DMS 273 treated with DMSO at 0.1 percent for 48 hours (cell line): ENCODE data around the gene TTLL10.

Experiments
- DNase-seq: peaks from one replicate; lab custom pipeline; 2025; lab: John Stamatoyannopoulos, UW

Gene TTLL10

DNA sequence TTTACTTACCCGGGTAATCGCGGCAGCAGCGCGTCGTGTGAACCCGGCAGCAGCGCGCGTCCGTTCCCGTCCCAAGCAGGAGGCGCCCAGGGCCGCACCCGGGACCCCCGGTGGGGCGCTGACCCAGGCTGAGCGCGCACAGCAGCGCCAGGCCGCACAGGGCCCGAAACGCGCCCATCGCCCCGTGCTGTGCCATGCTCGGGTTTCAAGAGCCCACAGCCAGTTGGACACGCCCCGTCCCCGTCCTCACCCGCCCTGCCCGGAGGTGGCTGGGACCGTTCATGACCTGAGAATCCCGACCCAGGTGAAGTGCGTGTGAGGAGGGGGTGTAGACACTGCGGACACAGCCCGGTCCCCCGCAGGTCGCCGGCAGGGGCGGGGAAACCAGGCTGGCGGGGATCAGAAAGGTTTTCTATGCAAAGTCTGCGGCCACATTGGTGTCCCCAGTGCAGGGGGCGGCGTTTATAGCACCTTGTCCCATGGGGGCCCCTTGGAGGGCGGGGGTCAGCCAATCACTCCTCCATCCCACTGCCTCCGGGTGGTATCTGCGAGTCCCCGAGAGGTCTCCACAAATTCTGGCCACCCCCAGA, 32.8 kb downstream of the TTLL10 start, which contains the start of gene TNFRSF18:
TSS of gene TNFRSF18 (minus strand) at position 217 of the 590 bp plus-strand sequence. CDS start at position 196, 21 bp downstream.
- DNase-seq, result no peak

- DNase-seq, result no peak
Measured at GRCh38 chr1:1206966-1207531, 33.4 kb downstream of the TTLL10 start.

DNA sequence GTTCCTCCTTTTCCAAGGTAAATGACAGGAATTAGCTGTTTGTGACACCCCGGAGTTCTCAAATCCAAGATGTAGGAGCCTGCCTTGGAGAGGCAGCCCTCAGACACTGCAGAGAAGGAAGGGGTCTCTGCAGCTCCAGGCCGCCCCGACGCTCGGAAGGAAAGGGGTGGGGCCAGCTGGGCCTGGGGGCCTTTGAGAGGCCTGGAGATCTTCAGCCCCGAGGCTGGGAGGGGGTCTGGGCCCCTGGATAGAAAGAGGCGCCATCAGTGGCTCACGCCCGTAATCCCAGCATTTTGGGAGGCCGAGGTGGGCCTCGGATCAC, 33.9 kb downstream of the TTLL10 start:
- no peak for DNase-seq

- no peak for DNase-seq
Measured at GRCh38 chr1:1208713-1209433, 35.2 kb downstream of the TTLL10 start.

- DNase-seq, result no peak
Measured at GRCh38 chr1:1210726-1211540, 37.3 kb downstream of the TTLL10 start.

GRCh38 chr1:1211541-1212441, 38.1 kb downstream of the TTLL10 start:
- no peak for DNase-seq

DNA sequence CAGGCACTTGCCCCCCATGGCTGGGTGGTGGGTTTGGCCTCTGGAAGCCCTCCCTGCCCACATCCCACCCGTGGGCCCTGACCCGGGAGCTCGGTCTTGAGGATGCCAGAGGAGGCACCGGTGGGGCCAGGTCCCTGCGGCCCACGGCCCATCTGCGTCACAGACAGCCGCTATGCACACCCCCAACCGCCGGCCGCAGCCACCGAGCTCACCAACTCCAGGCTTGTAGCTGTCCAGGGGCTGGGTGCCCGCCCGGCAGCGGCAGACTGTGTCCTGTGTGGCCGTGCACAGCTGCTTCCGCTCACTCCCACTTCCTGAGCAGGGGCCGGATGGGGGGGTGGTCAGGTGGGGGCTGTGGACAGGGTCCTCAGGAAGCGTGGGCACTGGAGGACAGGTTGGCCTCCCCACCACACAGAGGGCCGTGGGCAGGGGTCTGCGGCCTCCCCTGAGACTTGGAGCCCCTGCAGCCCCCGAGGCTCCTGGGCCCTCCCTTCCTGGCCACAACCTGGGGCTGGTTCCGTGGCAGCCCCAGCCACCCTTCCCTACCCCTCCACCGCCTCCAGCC, 39.2 kb downstream of the TTLL10 start:
- DNase-seq, result no peak

- DNase-seq, result no peak
Measured at GRCh38 chr1:1213345-1214265, 39.9 kb downstream of the TTLL10 start, which contains the start of gene TNFRSF4. Gene TNFRSF4, minus strand, starts transcription at chr1:1214153. Its CDS starts 26 bp downstream, at chr1:1214127.

DNA sequence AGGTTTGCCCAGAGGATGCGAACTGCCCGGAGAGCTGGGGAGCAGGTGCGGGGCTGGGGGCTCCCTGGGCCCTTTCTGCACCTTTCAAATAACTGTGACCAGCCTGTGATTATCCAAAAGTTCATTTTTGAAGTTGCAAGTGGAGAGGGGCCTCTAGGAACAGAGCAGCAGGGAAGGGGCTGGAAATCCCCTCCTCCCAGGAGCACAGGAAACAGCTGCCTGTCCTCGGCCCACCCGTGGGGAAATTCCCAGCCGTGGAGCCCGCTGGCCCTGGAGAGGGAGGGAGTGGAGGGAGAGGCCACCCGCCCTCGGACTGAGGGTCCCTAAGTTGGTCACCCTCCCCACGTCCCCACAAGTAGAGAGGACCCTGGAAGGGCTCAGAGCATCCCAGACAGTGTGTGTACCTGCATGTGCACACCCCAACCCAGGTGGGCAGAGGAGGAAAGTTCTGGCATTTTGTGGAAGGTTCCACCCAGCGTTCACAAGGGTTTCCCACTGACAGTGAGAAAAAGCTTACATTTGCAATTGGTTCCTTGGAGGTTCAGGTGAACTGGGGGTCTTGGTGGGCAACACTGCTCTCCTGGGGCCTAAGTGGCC, 41.5 kb downstream of the TTLL10 start:
- DNase-seq, result no peak

DNA sequence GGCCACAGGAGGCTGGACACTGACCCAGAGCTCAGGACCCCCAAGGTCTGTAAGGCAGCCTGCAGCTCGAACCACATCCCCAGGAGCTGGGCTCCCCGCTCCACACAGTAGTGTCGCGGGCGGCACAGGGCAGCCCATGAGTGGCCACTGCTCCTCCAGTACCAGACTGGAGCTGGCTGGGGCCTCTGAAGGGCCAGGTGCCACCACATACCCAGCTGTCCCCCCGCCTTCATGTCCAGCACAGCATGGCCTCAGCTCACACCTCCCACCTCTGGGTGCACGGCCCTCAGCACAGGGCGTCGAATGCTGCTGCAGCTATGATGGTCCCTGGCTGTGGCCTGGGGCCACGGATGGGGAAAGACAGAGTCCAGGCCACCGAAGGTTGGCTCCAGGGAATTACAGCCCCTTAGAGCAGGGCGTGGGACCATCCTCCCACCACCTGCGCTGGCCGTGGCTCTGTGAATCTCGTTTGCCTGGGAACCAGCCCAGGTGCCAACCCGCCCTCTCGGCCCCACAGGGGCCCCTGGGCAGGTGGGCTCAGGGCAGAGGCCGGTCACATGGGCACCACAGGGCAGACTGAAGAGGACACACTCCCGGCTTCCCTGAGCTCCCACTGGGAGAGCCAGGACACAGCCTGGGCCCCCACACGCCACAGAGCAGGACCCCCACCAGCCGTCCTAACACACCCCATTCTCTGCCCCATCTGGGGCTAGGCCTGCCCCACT, 42.4 kb downstream of the TTLL10 start:
- no peak for DNase-seq

- DNase-seq, result no peak
Measured at GRCh38 chr1:1216770-1217620, 43.3 kb downstream of the TTLL10 start.

DNA sequence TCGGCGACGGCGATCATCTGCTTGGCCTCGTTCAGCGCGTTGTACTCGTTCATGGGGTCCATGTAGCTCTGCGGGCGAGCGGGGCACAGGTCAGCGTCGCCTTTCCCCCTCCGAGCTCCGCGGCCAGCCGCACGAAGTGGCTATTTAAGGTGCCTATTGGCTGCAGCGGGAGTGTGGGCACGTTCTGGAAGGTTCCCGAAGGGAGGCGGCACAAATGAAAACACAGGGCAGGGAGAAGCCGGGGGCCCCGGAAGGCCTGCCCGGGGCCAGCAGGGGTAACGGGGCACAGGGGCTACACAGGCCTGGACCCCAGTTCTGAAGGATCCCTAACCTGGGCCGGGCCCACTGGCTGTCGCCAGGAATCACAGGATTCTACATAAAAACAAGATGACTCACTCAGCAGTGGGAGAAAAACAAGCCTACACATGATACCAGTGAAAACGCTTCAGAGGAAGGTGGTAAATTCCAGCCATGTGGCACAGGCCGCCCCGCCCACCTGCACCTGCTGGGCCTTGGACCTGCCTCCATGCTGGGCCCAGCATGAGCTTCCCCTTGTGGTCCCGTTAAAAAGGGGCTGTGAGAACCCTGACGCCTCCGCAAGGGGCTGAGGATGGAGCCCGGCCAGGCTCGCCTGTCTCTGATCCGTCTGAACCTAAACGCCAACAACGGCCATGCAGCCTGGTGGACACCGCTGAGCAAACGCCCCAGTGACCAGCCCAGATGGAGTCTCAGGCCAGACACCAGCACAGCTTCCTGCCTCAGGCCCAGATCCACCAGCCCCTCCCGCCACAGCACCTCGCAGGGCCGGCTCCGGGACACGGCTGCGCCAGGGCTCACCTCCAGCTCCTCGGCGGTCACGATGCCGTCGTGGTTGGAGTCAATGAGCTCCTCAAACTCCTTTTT, 44.2 kb downstream of the TTLL10 start:
- DNase-seq, result no peak

GRCh38 chr1:1218524-1219200, 45.0 kb downstream of the TTLL10 start:
- no peak for DNase-seq

GRCh38 chr1:1219341-1219740, 45.7 kb downstream of the TTLL10 start:
- DNase-seq, result no peak

- DNase-seq, result no peak
Measured at GRCh38 chr1:1220197-1220596, 46.5 kb downstream of the TTLL10 start.

GRCh38 chr1:1221887-1222574, 48.4 kb downstream of the TTLL10 start:
- DNase-seq, result no peak
